ENCODE data around the gene EPHB1.

EPHB1 gene

DNA sequence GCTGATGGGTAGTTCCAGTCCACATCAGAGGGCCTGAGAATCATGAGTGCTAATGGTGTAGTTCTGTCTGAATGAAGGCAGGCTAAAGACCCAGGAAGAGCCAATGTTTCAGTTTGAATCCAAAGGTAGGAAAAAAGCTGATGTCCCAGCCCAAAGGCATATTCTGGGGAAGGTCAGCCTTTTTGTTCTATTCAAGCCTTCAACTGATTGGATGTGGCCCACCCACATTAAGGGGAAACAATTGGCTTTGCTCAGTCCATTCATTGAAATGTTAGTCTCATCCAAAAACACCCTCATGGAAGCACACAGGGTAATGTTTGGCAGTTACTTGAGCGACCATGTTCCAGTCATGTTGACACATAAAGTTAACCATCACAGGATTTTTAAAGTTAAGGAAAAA lies 25.9 kb downstream of the EPHB1 start:
- H3K9ac ChIP-seq = no peak overlapping the region
- H4K20me1 ChIP-seq = no peaks in the 10 kb centered on the region
- no peak overlapping the region for H3K27ac ChIP-seq
- no peak overlapping the region for H3K4me2 ChIP-seq
- TF ChIP-seq Cebpa-rat (IDR thresholded peaks at IDR 0.05) = no peak
- no peak overlapping the region for H3K4me3 ChIP-seq
- H3K9me3 ChIP-seq = no peaks in the 10 kb centered on the region
- H3K4me1 ChIP-seq = no peaks in the 10 kb centered on the region
- no peaks in the 10 kb centered on the region for H3K27me3 ChIP-seq
- H3K36me3 ChIP-seq = no peaks in the 10 kb centered on the region

DNA sequence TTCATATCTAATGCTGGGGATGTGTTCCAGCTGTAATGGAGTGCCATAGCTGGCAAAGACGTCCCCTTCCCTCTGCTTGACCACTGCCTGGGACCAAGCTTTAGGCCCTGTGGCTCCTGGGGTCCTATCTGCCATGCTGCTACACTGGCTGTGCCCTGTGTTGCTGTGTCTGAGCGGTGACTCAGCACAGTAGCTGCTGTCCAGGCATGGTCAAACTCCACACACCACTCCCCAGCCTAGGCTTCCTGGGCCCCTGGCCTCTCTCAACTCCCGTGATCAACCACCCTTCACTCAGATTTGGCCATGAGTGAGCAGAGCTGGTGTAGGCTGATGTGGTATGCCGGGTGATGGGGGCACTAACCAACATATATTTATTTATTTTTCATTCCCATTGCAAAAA lies 27.0 kb downstream of the EPHB1 start:
- no peak overlapping the region for H3K9ac ChIP-seq
- peaks cover under 1% of the 10 kb centered on the region for H3K4me1 ChIP-seq
- H3K27me3 ChIP-seq = no peaks in the 10 kb centered on the region
- H3K9me3 ChIP-seq = no peaks in the 10 kb centered on the region
- H3K4me3 ChIP-seq = no peak overlapping the region
- H3K27ac ChIP-seq = no peak overlapping the region
- no peaks in the 10 kb centered on the region for H4K20me1 ChIP-seq
- H3K4me2 ChIP-seq = no peak overlapping the region
- no peaks in the 10 kb centered on the region for H3K36me3 ChIP-seq
- no peak for TF ChIP-seq Cebpa-rat (IDR thresholded peaks at IDR 0.05)

DNA sequence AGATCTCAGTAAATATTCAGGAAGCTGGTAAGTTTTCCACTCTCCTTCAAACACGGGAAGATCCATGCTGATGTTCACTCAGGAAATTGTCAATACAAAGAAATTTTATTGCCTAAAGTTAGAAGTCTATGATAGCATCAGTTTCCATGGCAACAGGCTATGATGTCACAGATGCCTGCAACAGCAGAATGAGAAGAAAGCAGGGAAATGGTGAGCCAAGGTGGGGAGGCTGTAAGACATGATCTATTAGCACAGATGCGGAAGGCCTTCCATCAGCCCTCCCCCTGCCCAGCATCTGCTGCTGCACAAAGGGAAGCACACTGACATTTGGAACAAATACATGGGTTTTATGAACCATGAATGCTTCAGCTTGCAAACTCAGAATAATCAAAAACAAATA lies 28.6 kb downstream of the EPHB1 start:
- H3K9me3 ChIP-seq = no peaks in the 10 kb centered on the region
- H3K4me1 ChIP-seq = peaks cover 8% of the 10 kb centered on the region
- H3K27me3 ChIP-seq = no peaks in the 10 kb centered on the region
- H3K4me3 ChIP-seq = no peak overlapping the region
- H3K27ac ChIP-seq = no peak overlapping the region
- no peak overlapping the region for H3K4me2 ChIP-seq
- no peak for TF ChIP-seq Cebpa-rat (IDR thresholded peaks at IDR 0.05)
- H4K20me1 ChIP-seq = no peaks in the 10 kb centered on the region
- H3K9ac ChIP-seq = no peak overlapping the region
- no peaks in the 10 kb centered on the region for H3K36me3 ChIP-seq

DNA sequence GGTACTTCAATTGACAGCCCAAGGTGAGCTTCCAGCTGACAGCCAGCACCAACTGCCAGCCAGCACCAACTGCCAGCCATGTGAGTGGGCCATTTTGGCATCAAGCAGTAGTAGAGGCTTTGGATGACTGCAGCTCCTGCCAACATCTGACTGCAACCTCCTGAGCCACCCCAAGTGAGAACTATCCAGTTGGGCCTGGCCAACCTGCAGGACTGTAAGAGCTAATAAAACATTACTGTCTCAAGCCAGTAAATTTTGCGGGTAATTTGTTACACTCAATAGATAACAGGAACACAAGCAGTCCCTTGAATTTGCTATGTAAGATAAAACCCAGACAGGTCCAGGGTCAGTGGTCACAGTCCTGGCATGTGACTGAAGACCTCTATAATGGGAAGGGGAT lies 29.7 kb downstream of the EPHB1 start:
- TF ChIP-seq Cebpa-rat (IDR thresholded peaks at IDR 0.05) = no peak
- Histone ChIP-seq H3K27ac (no peak overlapping the region), H3K9me3 (no peaks in the 10 kb centered on the region), H3K4me1 (peaks cover 8% of the 10 kb centered on the region), H3K4me2 (no peak overlapping the region), H3K9ac (no peak overlapping the region), H3K27me3 (no peaks in the 10 kb centered on the region), H3K4me3 (no peak overlapping the region), H4K20me1 (no peaks in the 10 kb centered on the region), H3K36me3 (no peaks in the 10 kb centered on the region)

DNA sequence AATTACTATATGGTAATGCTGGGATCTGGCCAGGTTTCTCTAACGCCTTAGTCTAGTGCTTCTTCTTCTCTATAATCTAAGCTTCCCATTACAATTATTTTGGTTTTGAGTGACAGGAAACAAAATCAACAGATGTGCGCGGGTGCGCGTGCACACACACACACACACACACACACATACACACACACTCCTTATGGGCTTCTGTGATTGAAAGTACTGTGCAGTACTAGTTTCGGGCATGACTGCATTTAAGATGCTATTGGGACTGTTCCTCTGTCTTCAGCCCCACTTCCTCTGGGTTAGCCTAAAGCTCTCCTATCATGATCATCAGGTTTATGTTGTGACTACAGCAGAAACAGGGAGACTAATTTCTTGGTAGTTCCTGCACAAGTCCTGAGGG lies 32.2 kb downstream of the EPHB1 start:
- Histone ChIP-seq H3K27ac (no peak overlapping the region), H4K20me1 (no peaks in the 10 kb centered on the region), H3K4me2 (no peak overlapping the region), H3K36me3 (no peaks in the 10 kb centered on the region), H3K9me3 (no peaks in the 10 kb centered on the region), H3K9ac (no peak overlapping the region), H3K4me3 (no peak overlapping the region), H3K4me1 (peaks cover 8% of the 10 kb centered on the region), H3K27me3 (no peaks in the 10 kb centered on the region)
- no peak for TF ChIP-seq Cebpa-rat (IDR thresholded peaks at IDR 0.05)

DNA sequence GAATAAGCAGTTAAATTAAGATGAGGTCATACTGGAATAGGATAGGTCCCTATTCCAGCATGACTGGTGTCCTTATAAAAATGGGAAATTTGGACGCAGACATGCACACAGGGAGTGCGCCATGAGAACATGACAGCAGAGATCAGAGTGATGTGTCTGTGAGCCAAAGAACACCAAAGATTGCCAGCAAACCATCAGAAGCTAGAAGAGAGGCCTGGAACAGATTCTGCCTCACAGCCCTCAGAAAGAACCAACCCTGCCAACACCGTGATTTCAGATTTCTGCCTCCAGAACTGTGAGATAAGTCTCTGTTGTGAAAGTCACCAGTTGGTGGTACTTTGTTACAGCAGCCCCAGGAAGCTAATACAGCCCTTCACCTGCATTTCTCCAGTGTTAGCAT lies 34.7 kb downstream of the EPHB1 start:
- H3K4me2 ChIP-seq = no peak overlapping the region
- no peaks in the 10 kb centered on the region for H3K9me3 ChIP-seq
- H3K27me3 ChIP-seq = no peaks in the 10 kb centered on the region
- no peak overlapping the region for H3K4me3 ChIP-seq
- H3K27ac ChIP-seq = no peak overlapping the region
- TF ChIP-seq Cebpa-rat (IDR thresholded peaks at IDR 0.05) = no peak
- no peak overlapping the region for H3K9ac ChIP-seq
- no peaks in the 10 kb centered on the region for H4K20me1 ChIP-seq
- H3K4me1 ChIP-seq = peaks cover 8% of the 10 kb centered on the region
- no peaks in the 10 kb centered on the region for H3K36me3 ChIP-seq

DNA sequence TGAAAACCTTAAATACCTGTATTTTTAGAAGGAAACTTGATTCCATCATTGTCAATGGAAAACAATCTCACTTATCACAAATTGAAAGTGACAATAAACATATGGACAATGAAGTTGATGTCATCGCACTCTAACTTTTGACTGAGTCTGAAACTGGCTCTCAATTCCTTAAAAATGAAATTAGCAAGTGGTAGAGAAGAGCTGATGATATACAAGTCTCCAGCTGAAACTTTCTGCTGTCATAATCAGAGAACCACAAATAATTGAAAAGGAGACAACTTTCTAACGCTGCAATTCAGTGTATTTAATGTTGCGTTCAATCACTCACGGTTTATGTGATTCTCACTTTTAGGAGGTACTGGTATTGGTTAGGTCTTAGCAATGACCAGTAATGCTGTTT lies 37.5 kb downstream of the EPHB1 start:
- Histone ChIP-seq H3K4me2 (no peak overlapping the region), H3K4me3 (no peak overlapping the region), H3K27me3 (no peaks in the 10 kb centered on the region), H3K9me3 (no peaks in the 10 kb centered on the region), H3K27ac (no peak overlapping the region), H3K4me1 (peaks cover 2% of the 10 kb centered on the region), H3K36me3 (no peaks in the 10 kb centered on the region), H3K9ac (no peak overlapping the region), H4K20me1 (no peaks in the 10 kb centered on the region)
- no peak for TF ChIP-seq Cebpa-rat (IDR thresholded peaks at IDR 0.05)

DNA sequence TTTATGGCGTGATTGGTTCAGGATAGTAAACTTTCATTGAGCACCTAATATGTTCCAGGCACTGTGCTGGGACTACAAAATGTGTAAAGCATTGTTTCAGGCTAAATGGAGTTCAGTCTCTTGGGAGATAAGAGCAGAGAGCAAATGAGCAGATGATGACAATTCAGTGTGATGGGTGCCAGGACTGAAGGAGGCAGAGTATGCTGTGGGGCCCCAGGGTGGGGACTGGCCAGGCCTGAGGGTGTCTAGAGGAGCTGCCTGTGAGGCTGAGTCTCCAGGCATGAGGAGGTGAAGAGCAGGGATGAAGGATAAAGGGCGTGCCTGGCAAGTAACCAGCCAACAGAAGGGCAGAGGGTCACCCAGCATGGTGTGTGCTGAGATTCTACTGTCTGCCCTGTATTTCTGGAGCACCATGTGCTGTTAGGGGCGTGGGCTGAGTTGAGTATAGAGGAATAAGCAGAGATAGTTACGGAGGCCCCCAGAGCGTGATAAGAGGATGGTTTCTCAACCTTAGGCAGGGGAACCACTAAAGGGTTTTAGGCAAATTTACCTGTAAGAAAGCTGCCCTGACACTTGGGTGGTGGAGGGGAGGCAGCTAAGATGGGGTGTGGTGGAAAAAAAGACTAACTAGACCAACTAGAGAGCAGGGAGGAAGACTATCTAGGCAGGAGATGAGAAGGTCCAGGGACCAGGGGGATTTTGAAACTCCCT lies 38.5 kb downstream of the EPHB1 start:
- Histone ChIP-seq H3K9ac (no peak overlapping the region), H3K27ac (no peak overlapping the region), H3K36me3 (no peaks in the 10 kb centered on the region), H3K4me3 (no peak overlapping the region), H3K9me3 (no peaks in the 10 kb centered on the region), H3K4me2 (no peak overlapping the region), H3K4me1 (no peaks in the 10 kb centered on the region), H3K27me3 (no peaks in the 10 kb centered on the region), H4K20me1 (no peaks in the 10 kb centered on the region)
- TF ChIP-seq Cebpa-rat (IDR thresholded peaks at IDR 0.05) = no peak

DNA sequence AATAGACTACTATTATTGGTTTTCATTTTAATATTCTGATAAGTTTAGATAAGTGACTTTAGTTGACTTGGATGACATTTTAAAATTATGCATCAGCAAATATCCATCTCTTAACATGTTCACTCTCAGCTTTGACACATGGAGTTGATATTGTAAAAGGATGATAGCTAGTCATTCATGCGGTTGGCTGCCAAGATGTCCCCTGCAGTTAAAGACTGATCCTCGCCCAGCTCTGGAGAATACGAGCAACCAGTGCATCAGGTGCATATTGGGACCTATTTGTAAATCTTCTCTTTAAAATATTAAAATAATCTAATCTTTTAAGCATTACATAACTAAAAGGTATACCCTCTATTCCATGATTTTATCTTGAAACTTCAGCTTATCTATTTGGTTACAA lies 41.9 kb downstream of the EPHB1 start:
- no peak for TF ChIP-seq Cebpa-rat (IDR thresholded peaks at IDR 0.05)
- no peaks in the 10 kb centered on the region for H4K20me1 ChIP-seq

DNA sequence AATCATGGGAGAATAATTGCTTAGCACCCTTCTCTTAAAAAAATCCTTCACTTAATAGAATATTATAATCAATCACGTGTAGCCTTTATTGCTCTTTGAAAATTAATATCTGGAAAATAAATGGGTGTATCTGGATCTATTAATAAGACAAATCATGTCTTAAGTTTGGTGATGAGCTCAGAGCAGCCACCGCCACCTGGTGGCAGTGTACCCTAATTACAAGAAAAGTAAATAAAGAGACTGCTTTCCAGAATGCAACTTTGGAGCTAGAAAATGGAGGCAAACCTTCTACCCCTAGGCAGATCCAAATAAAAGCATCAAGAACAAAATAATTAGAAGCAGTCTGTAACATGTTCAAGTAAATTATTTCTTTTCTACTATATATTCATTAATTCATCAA lies 43.5 kb downstream of the EPHB1 start:
- no peaks in the 10 kb centered on the region for H3K4me1 ChIP-seq
- H3K4me2 ChIP-seq = no peak overlapping the region
- no peaks in the 10 kb centered on the region for H4K20me1 ChIP-seq
- H3K36me3 ChIP-seq = no peaks in the 10 kb centered on the region
- no peak overlapping the region for H3K9ac ChIP-seq
- no peak overlapping the region for H3K4me3 ChIP-seq
- no peaks in the 10 kb centered on the region for H3K27me3 ChIP-seq
- H3K9me3 ChIP-seq = 0 out of 2 replicates have a peak, but pooled peaks cover 5% of the 10 kb centered on the region
- no peak overlapping the region for H3K27ac ChIP-seq
- TF ChIP-seq Cebpa-rat (IDR thresholded peaks at IDR 0.05) = no peak

More for the DNA sequence above, 41.9 kb downstream of the EPHB1 start:
- H3K27ac ChIP-seq = no peak overlapping the region
- H3K4me2 ChIP-seq = no peak overlapping the region
- no peak overlapping the region for H3K4me3 ChIP-seq
- no peaks in the 10 kb centered on the region for H3K27me3 ChIP-seq
- H3K4me1 ChIP-seq = no peaks in the 10 kb centered on the region
- H3K9ac ChIP-seq = no peak overlapping the region
- no peaks in the 10 kb centered on the region for H3K9me3 ChIP-seq
- H3K36me3 ChIP-seq = no peaks in the 10 kb centered on the region

DNA sequence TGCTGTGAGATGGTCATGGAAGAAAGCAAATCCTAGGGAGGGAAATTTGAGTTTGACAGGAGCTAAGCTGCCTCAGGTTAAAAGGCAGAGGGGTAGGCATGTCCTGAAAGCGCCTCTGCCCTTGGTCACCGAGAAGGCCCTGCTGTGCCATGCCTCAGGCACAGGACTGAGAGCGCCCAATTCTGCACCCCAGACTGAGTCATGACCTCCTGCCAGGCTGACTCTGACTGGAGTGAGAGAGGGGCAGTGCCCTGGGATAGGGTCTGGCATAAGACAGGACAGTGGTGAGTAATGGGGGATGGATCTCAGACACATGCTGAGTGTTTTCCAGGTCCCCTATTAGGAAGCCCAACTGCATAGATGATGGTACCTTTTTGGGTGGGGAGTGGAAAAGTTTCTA lies 44.4 kb downstream of the EPHB1 start:
- TF ChIP-seq Cebpa-rat (IDR thresholded peaks at IDR 0.05) = no peak
- no peak overlapping the region for H3K27ac ChIP-seq
- H3K4me2 ChIP-seq = no peak overlapping the region
- no peak overlapping the region for H3K9ac ChIP-seq
- 0 out of 2 replicates have a peak, but pooled peaks cover 5% of the 10 kb centered on the region for H3K9me3 ChIP-seq
- no peaks in the 10 kb centered on the region for H4K20me1 ChIP-seq
- H3K4me3 ChIP-seq = no peak overlapping the region
- no peaks in the 10 kb centered on the region for H3K36me3 ChIP-seq
- H3K4me1 ChIP-seq = peaks cover 4% of the 10 kb centered on the region
- no peaks in the 10 kb centered on the region for H3K27me3 ChIP-seq

Data from BLaER1 (cell line).